ENCODE data around the gene SH3RF3. TPM values are rescaled to one million over a fixed set of nuclear protein-coding genes. Genes with fewer than 3 reads are reported as not detected.
A peak's percentile ranks its signal among the peaks of the same experiment; 100 is the strongest.

SH3RF3 gene
- total RNA-seq, 1 experiment from 2014 or later: 1.0 TPM

- CTCF ChIA-PET: no interaction called here
- Mint-ChIP-seq H3K36me3 (no peaks in the 10 kb centered on the region), H3K4me3 (no peak overlapping the region), H3K4me1 (no peaks in the 10 kb centered on the region), H3K27me3 (ENCODE audit: low read depth) (no peaks in the 10 kb centered on the region; the same call in 1 of the 2 replicates), H3K27ac (no peak overlapping the region), H3K9me3 (no peaks in the 10 kb centered on the region)
- DNase-seq (ENCODE audit: low spot score): peak; percentile 4
- no peak for ATAC-seq
- POLR2A ChIA-PET: no interaction called here
- TF ChIP-seq ZNF138 (CRISPR knock-in tag; conservative IDR thresholded peaks at IDR 0.05) (no peak), ZBTB43 (CRISPR knock-in tag; IDR thresholded peaks at IDR 0.05) (no peak)
These were observed 304.9 kb downstream of the SH3RF3 start for GRCh38 chr2:109433926-109434325.

GRCh38 chr2:109434351-109434750 lies 305.3 kb downstream of the SH3RF3 start:
- CTCF ChIA-PET: interaction anchor here (1.0 kb wide), 1 partner anchor 11 kb away, joined by 3 read pairs; no protein-coding TSS in a partner anchor
- TF ChIP-seq GRHL2 (CRISPR knock-in tag; IDR thresholded peaks at IDR 0.05; ENCODE audit: insufficient replicate concordance, severe bottlenecking) (no peak), ZNF671 (CRISPR knock-in tag; IDR thresholded peaks at IDR 0.05) (no peak), STAT6 (CRISPR knock-in tag; conservative IDR thresholded peaks at IDR 0.05; ENCODE audit: low read depth) (no peak), KAT7 (CRISPR knock-in tag; IDR thresholded peaks at IDR 0.05; ENCODE audit: borderline replicate concordance) (no peak), ZNF232 (CRISPR knock-in tag; IDR thresholded peaks at IDR 0.05) (no peak), USF2 (CRISPR knock-in tag; IDR thresholded peaks at IDR 0.05) (no peak)
- Mint-ChIP-seq H3K4me1 (no peaks in the 10 kb centered on the region), H3K9me3 (no peaks in the 10 kb centered on the region), H3K4me3 (no peak overlapping the region), H3K27ac (no peak overlapping the region), H3K36me3 (no peaks in the 10 kb centered on the region), H3K27me3 (ENCODE audit: low read depth) (no peaks in the 10 kb centered on the region; the same call in 1 of the 2 replicates)
- ATAC-seq (no peak), DNase-seq (ENCODE audit: low spot score) (no peak)
- POLR2A ChIA-PET: no interaction called here

- Mint-ChIP-seq H3K4me3 (no peak overlapping the region), H3K36me3 (no peaks in the 10 kb centered on the region), H3K27me3 (ENCODE audit: low read depth) (no peaks in the 10 kb centered on the region; the same call in 1 of the 2 replicates), H3K27ac (no peak overlapping the region), H3K9me3 (no peaks in the 10 kb centered on the region), H3K4me1 (no peaks in the 10 kb centered on the region)
- CTCF ChIA-PET: interaction anchor here (1.0 kb wide), 1 partner anchor 11 kb away, joined by 3 read pairs; no protein-coding TSS in a partner anchor
- POLR2A ChIA-PET: no interaction called here
- no peak for TF ChIP-seq ATF1 (CRISPR knock-in tag; IDR thresholded peaks at IDR 0.05)
- no peak for TF ChIP-seq NFYB (CRISPR knock-in tag; conservative IDR thresholded peaks at IDR 0.05; ENCODE audit: low read depth)
- TF ChIP-seq GTF2I (CRISPR knock-in tag; conservative IDR thresholded peaks at IDR 0.05): no peak
- TF ChIP-seq ZNF121 (CRISPR knock-in tag; IDR thresholded peaks at IDR 0.05): no peak
- TF ChIP-seq EMX1 (CRISPR knock-in tag; IDR thresholded peaks at IDR 0.05): no peak
- TF ChIP-seq ETV6 (CRISPR knock-in tag; IDR thresholded peaks at IDR 0.05): no peak
- TF ChIP-seq SOX15 (CRISPR knock-in tag; IDR thresholded peaks at IDR 0.05): no peak
- no peak for TF ChIP-seq CREB1 (CRISPR knock-in tag; IDR thresholded peaks at IDR 0.05)
- TF ChIP-seq CTCF (IDR thresholded peaks at IDR 0.05): no peak
- TF ChIP-seq ELF4 (CRISPR knock-in tag; IDR thresholded peaks at IDR 0.05; ENCODE audit: low read depth): no peak
- no peak for TF ChIP-seq ZMAT4 (CRISPR knock-in tag; IDR thresholded peaks at IDR 0.05)
- TF ChIP-seq ZNF317 (CRISPR knock-in tag; IDR thresholded peaks at IDR 0.05; ENCODE audit: borderline replicate concordance, low read depth): no peak
- no peak for TF ChIP-seq OVOL2 (CRISPR knock-in tag; IDR thresholded peaks at IDR 0.05; ENCODE audit: borderline replicate concordance)
- no peak for TF ChIP-seq ZNF263 (CRISPR knock-in tag; IDR thresholded peaks at IDR 0.05; ENCODE audit: low read depth)
- no peak for TF ChIP-seq JUN (CRISPR knock-in tag; IDR thresholded peaks at IDR 0.05)
- DNase-seq (ENCODE audit: low spot score) (no peak), ATAC-seq (no peak)
These were observed 306.2 kb downstream of the SH3RF3 start for GRCh38 chr2:109435066-109435690.

Measured in WTC11 (cell line).